HG03060 (cell line): ENCODE results near the gene MPP3.
"Not testable (repeated sequence)": the region's sequence is repeated elsewhere in the genome, so short reads cannot be mapped to it uniquely, and the experiment has no call there.

Experiments
- ATAC-seq: cut with Tn5 transposase; IDR thresholded peaks from one replicate; pipeline ENCODE4 v1.9.1; 2021; ENCODE audit warnings: low read depth, moderate number of reproducible peaks; ENCODE audit not compliant: unreplicated experiment

Gene MPP3

GRCh38 chr17:43864161-43864984, 31.4 kb upstream of the MPP3 start:
- ATAC-seq: no peak

- ATAC-seq: no peak
These were observed 29.0 kb upstream of the MPP3 start for GRCh38 chr17:43861960-43862359.

- ATAC-seq: no peak
These were observed 28.1 kb upstream of the MPP3 start for GRCh38 chr17:43860927-43861622.

GRCh38 chr17:43860077-43860725, 27.3 kb upstream of the MPP3 start:
- no peak for ATAC-seq

- ATAC-seq: no peak
These were observed 25.1 kb upstream of the MPP3 start for GRCh38 chr17:43857957-43858600.

- ATAC-seq: no peak
These were observed 24.2 kb upstream of the MPP3 start for GRCh38 chr17:43857141-43857540.

GRCh38 chr17:43856141-43856540, 23.2 kb upstream of the MPP3 start:
- no peak for ATAC-seq

- no peak for ATAC-seq
These were observed 22.1 kb upstream of the MPP3 start for GRCh38 chr17:43855061-43855460.

GRCh38 chr17:43854498-43854897, 21.6 kb upstream of the MPP3 start:
- ATAC-seq: no peak

- no peak for ATAC-seq
These were observed 20.6 kb upstream of the MPP3 start for GRCh38 chr17:43853546-43853945.

GRCh38 chr17:43852571-43852970, 19.6 kb upstream of the MPP3 start:
- ATAC-seq: no peak

- no peak for ATAC-seq
These were observed 16.2 kb upstream of the MPP3 start for GRCh38 chr17:43849116-43849515.

GRCh38 chr17:43848601-43849000, 15.7 kb upstream of the MPP3 start:
- ATAC-seq: no peak

GRCh38 chr17:43846963-43847371, 14.0 kb upstream of the MPP3 start, which contains the start of gene CD300LG:
CD300LG (plus strand) TSS chr17:43847176; CDS start chr17:43847217, 41 bp downstream.
- ATAC-seq: no peak

GRCh38 chr17:43846221-43846712, 13.3 kb upstream of the MPP3 start:
- ATAC-seq: no peak

- ATAC-seq: no peak
These were observed 12.8 kb upstream of the MPP3 start for GRCh38 chr17:43845766-43846165.

- no peak for ATAC-seq
These were observed 11.3 kb upstream of the MPP3 start for GRCh38 chr17:43844241-43844640.

- no peak for ATAC-seq
These were observed 10.0 kb upstream of the MPP3 start for GRCh38 chr17:43842975-43843325.

- not testable (repeated sequence) for ATAC-seq
These were observed 9.4 kb upstream of the MPP3 start for GRCh38 chr17:43842091-43842974.

- no peak for ATAC-seq
These were observed 8.3 kb upstream of the MPP3 start for GRCh38 chr17:43841282-43841681.
